NCI-H1092 (cell line): Measurements from ENCODE around the gene CMTM3.
"Not testable (repeated sequence)": the region's sequence is repeated elsewhere in the genome, so short reads cannot be mapped to it uniquely, and the experiment has no call there.

Experiments
- DNase-seq: peaks from one replicate; lab custom pipeline; 2025; lab: John Stamatoyannopoulos, UW

CMTM3 gene

GRCh38 chr16:66635406-66635805, 30.9 kb downstream of the CMTM3 start:
- DNase-seq: no peak

GRCh38 chr16:66636199-66636598, 31.7 kb downstream of the CMTM3 start:
- DNase-seq: no peak

- no peak for DNase-seq
These were observed 33.3 kb downstream of the CMTM3 start for GRCh38 chr16:66637806-66638205.

- no peak for DNase-seq
These were observed 34.8 kb downstream of the CMTM3 start for GRCh38 chr16:66639091-66639885.

- no peak for DNase-seq
These were observed 36.3 kb downstream of the CMTM3 start for GRCh38 chr16:66640724-66641314.

- DNase-seq: no peak
These were observed 36.9 kb downstream of the CMTM3 start for GRCh38 chr16:66641387-66641786.

- DNase-seq: no peak
These were observed 43.4 kb downstream of the CMTM3 start for GRCh38 chr16:66647866-66648265.

GRCh38 chr16:66649167-66649566, 44.7 kb downstream of the CMTM3 start:
- DNase-seq: no peak

GRCh38 chr16:66649636-66650205, 45.2 kb downstream of the CMTM3 start:
- no peak for DNase-seq

- peak; percentile 88 for DNase-seq
These were observed 46.4 kb downstream of the CMTM3 start for GRCh38 chr16:66650707-66651473.

GRCh38 chr16:66651474-66651765, 46.9 kb downstream of the CMTM3 start:
- DNase-seq: no peak

GRCh38 chr16:66651965-66652364, 47.5 kb downstream of the CMTM3 start:
- no peak for DNase-seq

- no peak for DNase-seq
These were observed 48.3 kb downstream of the CMTM3 start for GRCh38 chr16:66652661-66653360.

GRCh38 chr16:66653581-66654350, 49.3 kb downstream of the CMTM3 start:
- DNase-seq: no peak

GRCh38 chr16:66656547-66656946, 52.0 kb downstream of the CMTM3 start:
- DNase-seq: no peak

- no peak for DNase-seq
These were observed 53.8 kb downstream of the CMTM3 start for GRCh38 chr16:66658143-66658859.

- no peak for DNase-seq
These were observed 54.3 kb downstream of the CMTM3 start for GRCh38 chr16:66658860-66659190.

GRCh38 chr16:66660422-66661209, 56.1 kb downstream of the CMTM3 start:
- DNase-seq: peak; percentile 53

- DNase-seq: no peak
These were observed 56.7 kb downstream of the CMTM3 start for GRCh38 chr16:66661210-66661560.

- DNase-seq: not testable (repeated sequence)
These were observed 57.3 kb downstream of the CMTM3 start for GRCh38 chr16:66661671-66662346.
